Right lobe of liver (tissue), 4 donors: Measurements from ENCODE around the gene CDC20.

Experiments used
- POLR2A ChIP-seq: fragments of 450-650 bp; IDR thresholded peaks from one replicate; pipeline ENCODE4 v1.6.1; 2017; ENCODE audit warnings: antibody characterized with exemption, mild to moderate bottlenecking
- TF ChIP-seq, protein P1 (sequence below), 4 donors: fragments of 200-600 bp in 3 of 4; fragments of 450-650 bp in 1 of 4; IDR thresholded peaks; one replicate each; pipeline versions ENCODE4 v1.5.1 to v1.8.0; 2016 to 2022; ENCODE audit warnings: antibody characterized with exemption in 4 of 4, mild to moderate bottlenecking in 2 of 4
- donor health status: DM: no; HTN: no; CAD: no.
- donor health status: DM: no; HTN: no; CAD: no.
- donor health status: DM: no; HTN: yes; CAD: no.

DNA sequence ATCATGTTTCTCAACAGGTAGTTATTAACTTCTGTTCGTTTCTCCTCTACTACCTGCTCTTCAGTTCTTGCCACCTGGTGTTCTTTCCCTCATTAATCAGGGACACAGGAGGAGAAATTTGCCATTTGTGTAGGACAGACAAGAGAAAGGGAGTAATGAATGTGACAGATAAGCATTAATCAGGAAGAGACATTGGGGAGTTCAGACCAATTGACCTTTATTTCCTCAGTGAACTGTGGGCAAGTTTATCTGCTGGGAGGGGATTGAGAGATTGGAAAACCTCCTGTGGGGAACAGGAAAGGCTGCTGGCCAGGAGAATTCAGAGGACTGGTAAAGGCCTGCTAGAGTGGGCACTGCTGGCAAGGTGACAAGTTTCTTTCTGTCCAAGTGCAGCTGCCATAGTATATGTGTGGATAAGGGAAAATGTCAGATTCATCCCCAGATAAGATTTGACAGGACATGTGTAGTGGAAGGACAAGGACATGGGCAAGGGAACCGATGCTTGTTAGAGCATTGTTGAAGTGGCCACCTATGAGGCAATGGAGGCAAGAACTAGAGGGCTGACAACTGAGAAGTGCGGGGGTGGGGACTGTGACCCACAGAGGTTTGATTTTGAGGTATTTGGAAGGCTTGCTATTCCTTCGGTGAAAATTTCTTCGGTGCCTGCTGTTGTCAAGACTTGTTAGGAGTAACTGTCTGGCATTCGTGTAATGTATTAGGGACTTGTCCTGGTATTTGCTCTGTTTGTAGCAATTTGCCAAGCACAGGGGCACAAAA is 43.5 kb downstream of the CDC20 start:
- TF ChIP-seq, protein P1, sequence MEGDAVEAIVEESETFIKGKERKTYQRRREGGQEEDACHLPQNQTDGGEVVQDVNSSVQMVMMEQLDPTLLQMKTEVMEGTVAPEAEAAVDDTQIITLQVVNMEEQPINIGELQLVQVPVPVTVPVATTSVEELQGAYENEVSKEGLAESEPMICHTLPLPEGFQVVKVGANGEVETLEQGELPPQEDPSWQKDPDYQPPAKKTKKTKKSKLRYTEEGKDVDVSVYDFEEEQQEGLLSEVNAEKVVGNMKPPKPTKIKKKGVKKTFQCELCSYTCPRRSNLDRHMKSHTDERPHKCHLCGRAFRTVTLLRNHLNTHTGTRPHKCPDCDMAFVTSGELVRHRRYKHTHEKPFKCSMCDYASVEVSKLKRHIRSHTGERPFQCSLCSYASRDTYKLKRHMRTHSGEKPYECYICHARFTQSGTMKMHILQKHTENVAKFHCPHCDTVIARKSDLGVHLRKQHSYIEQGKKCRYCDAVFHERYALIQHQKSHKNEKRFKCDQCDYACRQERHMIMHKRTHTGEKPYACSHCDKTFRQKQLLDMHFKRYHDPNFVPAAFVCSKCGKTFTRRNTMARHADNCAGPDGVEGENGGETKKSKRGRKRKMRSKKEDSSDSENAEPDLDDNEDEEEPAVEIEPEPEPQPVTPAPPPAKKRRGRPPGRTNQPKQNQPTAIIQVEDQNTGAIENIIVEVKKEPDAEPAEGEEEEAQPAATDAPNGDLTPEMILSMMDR (IDR thresholded peaks at IDR 0.05) = no peak
- TF ChIP-seq POLR2A = no peak
